ENCODE measurements around the gene RO60.
A peak's percentile ranks its signal among the peaks of the same experiment; 100 is the strongest.

Gene RO60

GRCh38 chr1:193059282-193060114 is at the start of gene RO60, which contains the start of gene UCHL5:
Gene RO60, plus strand, starts transcription at chr1:193059612. Its CDS starts 9,443 bp downstream, at chr1:193069055.
Gene UCHL5, minus strand, starts transcription at chr1:193059360. Its CDS starts 100 bp downstream, at chr1:193059260.
- peak; percentile 99 for DNase-seq (ENCODE audit: low read depth)
- TF ChIP-seq CTCF (IDR thresholded peaks at IDR 0.05; ENCODE audit: low read length, missing control alignments): no peak
- peak within 1 kb of the TSS; percentile 93 for H3K4me3 ChIP-seq (replicated peaks; ENCODE audit: low read depth, low read length)

GRCh38 chr1:193011406-193011805 is 48.0 kb upstream of the RO60 start:
- TF ChIP-seq CTCF (IDR thresholded peaks at IDR 0.05; ENCODE audit: low read length, missing control alignments): no peak
- no peak for DNase-seq (ENCODE audit: low read depth)
- H3K4me3 ChIP-seq (replicated peaks; ENCODE audit: low read depth, low read length): no peak overlapping the region

GRCh38 chr1:193013005-193013404 is 46.4 kb upstream of the RO60 start:
- no peak overlapping the region for H3K4me3 ChIP-seq (replicated peaks; ENCODE audit: low read depth, low read length)
- no peak for TF ChIP-seq CTCF (IDR thresholded peaks at IDR 0.05; ENCODE audit: low read length, missing control alignments)
- DNase-seq (ENCODE audit: low read depth): peak; percentile 52

GRCh38 chr1:193013707-193014106 is 45.7 kb upstream of the RO60 start:
- no peak for DNase-seq (ENCODE audit: low read depth)
- TF ChIP-seq CTCF (IDR thresholded peaks at IDR 0.05; ENCODE audit: low read length, missing control alignments): no peak
- no peak overlapping the region for H3K4me3 ChIP-seq (replicated peaks; ENCODE audit: low read depth, low read length)

GRCh38 chr1:193014400-193014799 is 45.0 kb upstream of the RO60 start:
- TF ChIP-seq CTCF (IDR thresholded peaks at IDR 0.05; ENCODE audit: low read length, missing control alignments): no peak
- H3K4me3 ChIP-seq (replicated peaks; ENCODE audit: low read depth, low read length): no peak overlapping the region
- DNase-seq (ENCODE audit: low read depth): peak; percentile 8

GRCh38 chr1:193016788-193017187 is 42.6 kb upstream of the RO60 start:
- no peak overlapping the region for H3K4me3 ChIP-seq (replicated peaks; ENCODE audit: low read depth, low read length)
- DNase-seq (ENCODE audit: low read depth): no peak
- TF ChIP-seq CTCF (IDR thresholded peaks at IDR 0.05; ENCODE audit: low read length, missing control alignments): no peak

All from fibroblast of pulmonary artery (primary cell).